ENCODE data around the gene PRDM15. TPM values are rescaled to one million over a fixed set of nuclear protein-coding genes. Genes with fewer than 3 reads are reported as not detected.
"Not testable (repeated sequence)": the region's sequence is repeated elsewhere in the genome, so short reads cannot be mapped to it uniquely, and the experiment has no call there.

Gene PRDM15
- total and polyA plus RNA-seq, 2 experiments from 2014 or later, result 2.3 to 4.2 TPM

DNA sequence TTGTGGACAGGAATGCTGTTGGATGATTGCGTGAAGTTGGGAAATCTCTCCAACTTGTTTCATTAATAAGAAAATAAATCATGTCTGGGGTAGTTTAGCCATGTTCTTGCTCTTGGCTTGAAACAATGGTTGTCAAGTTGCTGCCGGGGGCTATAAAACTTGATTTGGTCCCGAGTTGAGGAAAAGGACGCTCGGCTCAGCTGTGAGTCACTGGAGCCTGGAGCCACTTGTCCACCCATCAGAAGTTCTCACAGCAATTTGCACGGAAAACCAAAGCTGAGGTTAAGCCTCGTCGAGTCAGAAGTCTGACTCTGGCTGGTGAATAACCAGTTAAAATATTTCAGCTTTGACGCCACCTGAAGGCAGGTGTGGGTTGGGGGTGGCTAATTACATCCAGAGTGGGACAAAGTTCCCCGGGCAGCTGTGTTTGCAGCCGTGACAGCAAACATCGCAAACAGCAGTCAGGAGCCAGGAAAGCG, 92.6 kb downstream of the PRDM15 start:
- no peak for TF ChIP-seq EZH2 (IDR thresholded peaks at IDR 0.05; ENCODE audit: insufficient read depth, poor library complexity, severe bottlenecking)
- TF ChIP-seq EZH2phosphoT487 (IDR thresholded peaks at IDR 0.05; ENCODE audit: insufficient read depth, low read depth), result no peak
- no peaks in the 10 kb centered on the region for H3K9me3 ChIP-seq (ENCODE audit: low read depth)
- DNase-seq, result peak; percentile 93
- H3F3A ChIP-seq (ENCODE audit: insufficient read depth), result peaks cover 5% of the 10 kb centered on the region
- peak overlapping the region; percentile 31 for H3K4me3 ChIP-seq
- in situ Hi-C loops (cut with MboI), result no loop called here
- H3K27me3 ChIP-seq (replicated peaks; ENCODE audit: insufficient read depth), result no peaks in the 10 kb centered on the region
- 18 to 21% methylated on average over 13 of the region's 13 CpGs for WGBS, 2 experiments (ENCODE audit: low coverage in 1 of 2, low lambda C conversion rate in 2 of 2, missing lambda C conversion rate in 2 of 2)
- peak overlapping the region; percentile 61 for H3K4me2 ChIP-seq (ENCODE audit: unreplicated experiment)
- H3K79me2 ChIP-seq (ENCODE audit: insufficient read depth), result no peaks in the 10 kb centered on the region
- no peaks in the 10 kb centered on the region for H3K9me2 ChIP-seq (ENCODE audit: insufficient read depth)
- H3K36me3 ChIP-seq (ENCODE audit: low read depth), result no peaks in the 10 kb centered on the region
- H2AFZ ChIP-seq, result peak overlapping the region; percentile 56
- peak overlapping the region; percentile 74 for H3K9ac ChIP-seq
- peaks cover 15% of the 10 kb centered on the region for H3K4me1 ChIP-seq (ENCODE audit: insufficient read depth)
- H4K20me1 ChIP-seq (ENCODE audit: insufficient read depth), result no peaks in the 10 kb centered on the region
- peak overlapping the region; percentile 83 for H3K27ac ChIP-seq

DNA sequence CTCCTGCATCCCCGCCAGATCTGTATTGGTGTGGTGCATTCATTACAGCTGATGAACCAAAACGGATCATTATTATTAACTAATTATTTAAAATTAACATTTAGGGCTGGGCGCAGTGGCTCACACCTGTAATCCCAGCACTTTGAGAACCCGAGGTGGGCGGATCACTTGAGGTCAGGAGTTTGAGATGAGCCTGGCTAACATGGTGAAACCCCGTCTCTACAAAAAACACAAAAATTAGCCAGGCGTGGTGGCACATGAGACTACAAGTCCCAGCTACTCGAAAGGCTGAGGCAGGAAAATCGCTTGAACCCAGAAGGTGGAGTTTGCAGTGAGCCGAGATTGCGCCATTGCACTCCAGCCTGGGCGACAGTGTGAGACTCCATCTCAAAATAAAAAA, 93.9 kb downstream of the PRDM15 start:
- H3K9me2 ChIP-seq (ENCODE audit: insufficient read depth); H3K4me3 ChIP-seq; H3K36me3 ChIP-seq (ENCODE audit: low read depth); H3K4me2 ChIP-seq (ENCODE audit: unreplicated experiment); H2AFZ ChIP-seq; in situ Hi-C loops (cut with MboI); DNase-seq; H3K9me3 ChIP-seq (ENCODE audit: low read depth); H3K27me3 ChIP-seq (replicated peaks; ENCODE audit: insufficient read depth); H3F3A ChIP-seq (ENCODE audit: insufficient read depth); H3K27ac ChIP-seq; H3K79me2 ChIP-seq (ENCODE audit: insufficient read depth); H3K9ac ChIP-seq; H4K20me1 ChIP-seq (ENCODE audit: insufficient read depth): not testable (repeated sequence)
- WGBS, 2 experiments (ENCODE audit: low coverage in 1 of 2, low lambda C conversion rate in 2 of 2, missing lambda C conversion rate in 2 of 2), result 87 to 92% methylated on average over 12 of the region's 12 CpGs
- peaks cover 15% of the 10 kb centered on the region for H3K4me1 ChIP-seq (ENCODE audit: insufficient read depth)

DNA sequence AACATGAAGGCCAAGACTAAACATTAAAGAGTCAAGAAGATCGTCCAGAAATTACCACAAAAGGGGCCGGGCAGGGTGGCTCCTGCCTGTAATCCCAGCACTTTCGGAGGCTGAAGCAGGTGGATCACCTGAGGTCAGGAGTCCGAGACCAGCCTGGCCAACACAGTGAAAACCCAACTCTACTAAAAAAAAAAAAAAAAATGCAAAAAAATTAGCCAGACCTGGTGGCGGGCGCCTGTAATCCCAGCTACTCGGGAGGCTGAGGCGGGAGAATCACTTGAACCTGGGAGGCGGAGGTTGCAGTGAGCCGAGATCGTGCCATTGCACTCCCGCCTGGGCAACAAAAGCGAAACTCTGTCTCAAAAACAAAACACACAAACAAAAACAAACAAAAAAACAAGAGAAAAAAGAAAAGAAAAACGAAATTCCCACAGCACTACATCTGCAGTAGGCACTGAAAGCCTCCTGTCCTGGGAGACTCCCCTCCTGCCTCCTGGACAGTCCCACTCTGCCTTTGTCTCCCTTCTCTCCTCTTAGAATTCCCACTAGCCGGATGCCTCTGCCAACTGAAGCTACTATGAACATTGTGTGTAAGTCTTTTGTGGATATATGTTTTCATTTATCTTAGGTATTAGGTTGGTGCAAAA, 94.6 kb downstream of the PRDM15 start:
- Histone ChIP-seq H3K9me2 (ENCODE audit: insufficient read depth) (no peaks in the 10 kb centered on the region), H3F3A (ENCODE audit: insufficient read depth) (peaks cover 5% of the 10 kb centered on the region), H3K4me2 (ENCODE audit: unreplicated experiment) (no peak overlapping the region), H3K27ac (no peak overlapping the region), H3K9ac (no peak overlapping the region), H3K9me3 (ENCODE audit: low read depth) (no peaks in the 10 kb centered on the region), H3K36me3 (ENCODE audit: low read depth) (no peaks in the 10 kb centered on the region), H3K4me1 (ENCODE audit: insufficient read depth) (peaks cover 15% of the 10 kb centered on the region), H3K79me2 (ENCODE audit: insufficient read depth) (no peaks in the 10 kb centered on the region), H3K27me3 (replicated peaks; ENCODE audit: insufficient read depth) (no peaks in the 10 kb centered on the region), H4K20me1 (ENCODE audit: insufficient read depth) (no peaks in the 10 kb centered on the region), H3K4me3 (no peak overlapping the region), H2AFZ (no peak overlapping the region)
- no peak for TF ChIP-seq EZH2phosphoT487 (IDR thresholded peaks at IDR 0.05; ENCODE audit: insufficient read depth, low read depth)
- no peak for TF ChIP-seq EZH2 (IDR thresholded peaks at IDR 0.05; ENCODE audit: insufficient read depth, poor library complexity, severe bottlenecking)
- in situ Hi-C loops (cut with MboI), result no loop called here
- 93% methylated on average over 15 of the region's 15 CpGs for WGBS, 2 experiments (ENCODE audit: low coverage in 1 of 2, low lambda C conversion rate in 2 of 2, missing lambda C conversion rate in 2 of 2)
- DNase-seq, result no peak

DNA sequence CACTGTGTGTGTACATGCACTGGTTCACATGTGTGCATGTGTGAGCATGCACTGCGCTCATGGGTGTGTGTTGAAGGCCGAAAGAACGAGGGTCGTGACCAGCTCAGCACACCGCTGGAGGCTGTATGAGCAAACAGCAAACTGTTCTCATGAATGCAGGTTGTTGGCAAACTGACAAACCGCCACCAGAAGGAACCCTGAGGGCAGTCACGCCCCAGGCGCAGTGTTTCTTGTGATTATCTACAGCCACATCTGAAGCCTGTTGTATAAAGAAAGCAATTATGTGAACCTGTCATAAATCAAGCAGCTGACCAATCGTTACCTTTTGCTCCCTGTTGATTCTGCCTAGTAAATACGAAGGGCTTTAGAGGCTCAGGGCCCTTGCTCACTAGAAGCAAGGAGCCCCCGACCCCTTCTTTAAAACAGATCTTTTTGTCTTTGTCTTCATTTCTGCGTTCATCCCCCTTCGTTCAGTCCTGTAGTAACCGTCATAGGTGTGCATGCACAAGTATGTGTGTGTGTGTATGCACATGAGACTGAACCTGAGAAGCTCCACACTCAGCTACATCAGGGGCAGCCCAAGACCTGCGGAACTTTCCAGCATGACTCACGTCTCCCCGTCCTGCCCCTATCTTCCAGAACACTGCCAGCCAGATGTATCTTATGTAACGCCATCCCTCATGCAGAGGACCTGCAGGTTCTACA, 95.5 kb downstream of the PRDM15 start:
- Histone ChIP-seq H3K27ac (no peak overlapping the region), H3K9ac (no peak overlapping the region), H4K20me1 (ENCODE audit: insufficient read depth) (no peaks in the 10 kb centered on the region), H3F3A (ENCODE audit: insufficient read depth) (peaks cover 5% of the 10 kb centered on the region), H3K4me3 (no peak overlapping the region), H3K27me3 (replicated peaks; ENCODE audit: insufficient read depth) (no peaks in the 10 kb centered on the region), H3K4me1 (ENCODE audit: insufficient read depth) (peaks cover 15% of the 10 kb centered on the region), H3K4me2 (ENCODE audit: unreplicated experiment) (no peak overlapping the region), H2AFZ (no peak overlapping the region), H3K9me3 (ENCODE audit: low read depth) (no peaks in the 10 kb centered on the region), H3K9me2 (ENCODE audit: insufficient read depth) (no peaks in the 10 kb centered on the region), H3K36me3 (ENCODE audit: low read depth) (no peaks in the 10 kb centered on the region), H3K79me2 (ENCODE audit: insufficient read depth) (no peaks in the 10 kb centered on the region)
- WGBS, 2 experiments (ENCODE audit: low coverage in 1 of 2, low lambda C conversion rate in 2 of 2, missing lambda C conversion rate in 2 of 2), result 83 to 88% methylated on average over 18 of the region's 18 CpGs
- TF ChIP-seq EZH2 (IDR thresholded peaks at IDR 0.05; ENCODE audit: insufficient read depth, poor library complexity, severe bottlenecking) (no peak), EZH2phosphoT487 (IDR thresholded peaks at IDR 0.05; ENCODE audit: insufficient read depth, low read depth) (no peak)
- peak; percentile 23 for DNase-seq
- in situ Hi-C loops (cut with MboI), result no loop called here
